NCI-H1417 treated with DMSO at 0.1 percent for 48 hours (cell line): Measurements from ENCODE around the gene CCDC185.
"Not testable (repeated sequence)": the region's sequence is repeated elsewhere in the genome, so short reads cannot be mapped to it uniquely, and the experiment has no call there.

ENCODE experiments used
- DNase-seq: peaks from one replicate; lab custom pipeline; 2025; lab: John Stamatoyannopoulos, UW

Gene CCDC185

GRCh38 chr1:223394706-223395105, 1.5 kb downstream of the CCDC185 start:
- DNase-seq: no peak

GRCh38 chr1:223399393-223399792, 6.2 kb downstream of the CCDC185 start:
- DNase-seq: not testable (repeated sequence)

GRCh38 chr1:223401873-223402789, 8.9 kb downstream of the CCDC185 start:
- no peak for DNase-seq

GRCh38 chr1:223402790-223403142, 9.6 kb downstream of the CCDC185 start:
- no peak for DNase-seq

- no peak for DNase-seq
These were observed 10.1 kb downstream of the CCDC185 start for GRCh38 chr1:223403184-223403815.

GRCh38 chr1:223405507-223405906, 12.3 kb downstream of the CCDC185 start:
- no peak for DNase-seq

GRCh38 chr1:223410036-223410435, 16.8 kb downstream of the CCDC185 start:
- no peak for DNase-seq

GRCh38 chr1:223411309-223411708, 18.1 kb downstream of the CCDC185 start:
- no peak for DNase-seq

- no peak for DNase-seq
These were observed 18.5 kb downstream of the CCDC185 start for GRCh38 chr1:223411710-223412109.

GRCh38 chr1:223413216-223413615, 20.0 kb downstream of the CCDC185 start:
- DNase-seq: no peak

GRCh38 chr1:223417444-223417843, 24.2 kb downstream of the CCDC185 start:
- no peak for DNase-seq

- DNase-seq: no peak
These were observed 24.9 kb downstream of the CCDC185 start for GRCh38 chr1:223417903-223418663.

- no peak for DNase-seq
These were observed 25.9 kb downstream of the CCDC185 start for GRCh38 chr1:223419115-223419514.

GRCh38 chr1:223419561-223419960, 26.3 kb downstream of the CCDC185 start:
- no peak for DNase-seq

- no peak for DNase-seq
These were observed 27.8 kb downstream of the CCDC185 start for GRCh38 chr1:223421025-223421424.

GRCh38 chr1:223421676-223422075, 28.5 kb downstream of the CCDC185 start:
- DNase-seq: no peak

GRCh38 chr1:223422911-223423310, 29.7 kb downstream of the CCDC185 start:
- DNase-seq: no peak

GRCh38 chr1:223423641-223424233, 30.5 kb downstream of the CCDC185 start:
- DNase-seq: no peak

- no peak for DNase-seq
These were observed 32.3 kb downstream of the CCDC185 start for GRCh38 chr1:223425550-223425949.

- DNase-seq: no peak
These were observed 33.7 kb downstream of the CCDC185 start for GRCh38 chr1:223426936-223427335.

- DNase-seq: no peak
These were observed 36.1 kb downstream of the CCDC185 start for GRCh38 chr1:223429313-223429731.

GRCh38 chr1:223429821-223430220, 36.6 kb downstream of the CCDC185 start:
- no peak for DNase-seq
